HepG2 (cell line): Measurements from ENCODE around the gene BCAS1. TPM values are rescaled to one million over a fixed set of nuclear protein-coding genes. Genes with fewer than 3 reads are reported as not detected.

ENCODE experiments used
- ATAC-seq: fragments of 200-7000 bp; cut with Tn5 transposase; 3 replicates; pipeline ENCODE4 v1.9.1; 2020; ENCODE audit warnings: mild to moderate bottlenecking, moderate library complexity
- BruUV-seq: library from RNA; stranded (reverse); fragments of 400-500 nt; replicated peaks from 2 replicates; lab custom pipeline; 2021; lab: Mats Ljungman, UMichigan
- CTCF ChIA-PET: fragments of 300-600 bp; formaldehyde crosslinking; extraction: SDS; loops from one replicate; lab custom pipeline; 2021; ENCODE audit warnings: low total read pairs, inconsistent platforms, low intra/inter-chr PET ratio; lab: Yijun Ruan, JAX
- POLR2A ChIA-PET: fragments of 350-600 bp; sonication (Branson Sonifier 250); formaldehyde crosslinking; loops from one replicate; lab custom pipeline; 2020; ENCODE audit warnings: antibody characterized with exemption, inconsistent platforms; lab: Yijun Ruan, JAX
- DNase-seq: peaks from one replicate; pipeline ENCODE4 v3.0.0-alpha.2; 2015; ENCODE audit warnings: low spot score
- FAIRE-seq: peaks from 3 replicates; lab custom pipeline; 2011; peaks lifted over from hg19 to GRCh38; lab: Jason Lieb, UNC
- H2AFZ ChIP-seq: one replicate; pipeline ENCODE4 v1.6.1; 2011; ENCODE audit warnings: low read length, inconsistent platforms
- H3K27ac ChIP-seq: fragments of 300-600 bp; 3 replicates; pipeline ENCODE4 v1.8.0; 2011; ENCODE audit warnings: mixed run types, mild to moderate bottlenecking, mixed read lengths, low read length, inconsistent platforms; ENCODE audit not compliant: insufficient read depth; ENCODE audit errors: extremely low read length
- H3K27me3 ChIP-seq, 2 experiments: fragments of 200-600 bp in 1 of 2; 2 replicates in 1 of 2; 3 replicates in 1 of 2; pipeline versions ENCODE4 v1.6.0 to v1.8.0; 2011; ENCODE audit warnings: low read length in 2 of 2, mild to moderate bottlenecking in 2 of 2, moderate library complexity in 2 of 2, inconsistent platforms in 1 of 2; ENCODE audit not compliant: insufficient read depth in 2 of 2, control insufficient read depth in 1 of 2
- H3K36me3 ChIP-seq, 2 experiments: fragments of 200-600 bp in 1 of 2; replicated peaks in 1 of 2; 2 replicates in 1 of 2; 3 replicates in 1 of 2; pipeline versions ENCODE4 v1.5.1 to v1.8.0; 2011; ENCODE audit warnings: low read length in 2 of 2, inconsistent platforms in 1 of 2; ENCODE audit not compliant: insufficient read depth in 2 of 2, control insufficient read depth in 1 of 2
- H3K4me1 ChIP-seq: 2 replicates; pipeline ENCODE4 v1.5.1; 2012; ENCODE audit warnings: low read length, inconsistent platforms; ENCODE audit not compliant: insufficient read depth
- H3K4me2 ChIP-seq: 2 replicates; pipeline ENCODE4 v1.6.0; 2011; ENCODE audit warnings: low read depth, low read length, inconsistent platforms
- H3K4me3 ChIP-seq, 3 experiments: fragments of 200-600 bp in 1 of 3; sonication (generic), shearing (Covaris generic) in 1 of 3; replicated peaks in 1 of 3; 2 replicates each; pipeline ENCODE4 v1.5.1; 2011 to 2016; ENCODE audit warnings: low read length in 3 of 3, inconsistent platforms in 2 of 3, low read depth in 2 of 3, mild to moderate bottlenecking in 2 of 3, control low read depth in 1 of 3, mixed read lengths in 1 of 3; ENCODE audit not compliant: insufficient read depth in 1 of 3
- H3K79me2 ChIP-seq: one replicate; pipeline ENCODE4 v1.6.1; 2011; ENCODE audit warnings: low read length, inconsistent platforms; ENCODE audit not compliant: insufficient read depth
- H3K9ac ChIP-seq: 2 replicates; pipeline ENCODE4 v1.6.0; 2011; ENCODE audit warnings: mild to moderate bottlenecking, low read depth, low read length, inconsistent platforms; ENCODE audit not compliant: insufficient read depth
- H3K9me3 ChIP-seq: 2 replicates; pipeline ENCODE4 v1.5.1; 2012; ENCODE audit warnings: mild to moderate bottlenecking, low read length
- H4K20me1 ChIP-seq: 2 replicates; pipeline ENCODE4 v1.6.0; 2011; ENCODE audit warnings: inconsistent platforms, mild to moderate bottlenecking, low read length, moderate library complexity; ENCODE audit not compliant: insufficient read depth
- ZBTB7A ChIP-seq: sonication (generic); formaldehyde crosslinking; IDR thresholded peaks from 2 replicates; pipeline ENCODE4 v1.8.0; 2022; ENCODE audit warnings: mild to moderate bottlenecking, missing genetic modification reagents
- ZNF441 ChIP-seq: sonication (generic); formaldehyde crosslinking; IDR thresholded peaks from 2 replicates; pipeline ENCODE4 v1.7.0; 2021; ENCODE audit warnings: missing genetic modification reagents, borderline replicate concordance
- WGBS: methylation state at CpG from one replicate; pipeline ENCODE4 v1.1.6; 2017; ENCODE audit warnings: low lambda C conversion rate; 5-methylcytosine and 5-hydroxymethylcytosine counted together
- in situ Hi-C: cut with HindIII; loops from 2 replicates; pipeline ENCODE4 v1.10.0; 2017; ENCODE audit warnings: low pct_unique_long_range_greater_than_20kb; ENCODE audit not compliant: extremely low pct_ligation_motif_present
- intact Hi-C: fragments of 100-400 bp; cut with micrococcal nuclease; formaldehyde crosslinking; loops from one replicate; pipeline ENCODE4 v1.10.0; 2022; ENCODE audit not compliant: unreplicated experiment
- polyA plus RNA-seq, 8 experiments: library from polyadenylated mRNA; depleted of rRNA in 3 of 8; stranded (reverse) in 7 of 8; unstranded in 1 of 8; fragments of >200 nt; fragmentation: Illumina TruSeq in 4 of 8; extraction: Trizol in 4 of 8; gene quantifications; 2 replicates each; pipeline versions ENCODE4 v1.2.1 to v1.2.3, GENCODE V29; 2011 to 2016; ENCODE audit warnings: low read depth in 4 of 8, missing spikeins in 1 of 8, mixed read lengths in 1 of 8; ENCODE audit not compliant: insufficient read depth in 1 of 8
- total RNA-seq, 5 experiments: library from RNA; depleted of rRNA; stranded (reverse); fragments of >200 nt; fragmentation: Illumina TruSeq; extraction: Trizol; gene quantifications; 2 replicates each; pipeline ENCODE4 v1.2.3, GENCODE V29; 2016; ENCODE audit warnings: low read depth in 1 of 5
- TF ChIP-seq, protein P1 (sequence below): sonication (generic); formaldehyde crosslinking; IDR thresholded peaks from 2 replicates; pipeline ENCODE4 v1.9.0; 2021; ENCODE audit warnings: mild to moderate bottlenecking, missing genetic modification reagents

Gene BCAS1
- total and polyA plus RNA-seq, 2 of the 13 experiments (the other 11 are each of a cell fraction or from before 2014, with no cell fraction given), result 0.55 to 0.91 TPM

DNA sequence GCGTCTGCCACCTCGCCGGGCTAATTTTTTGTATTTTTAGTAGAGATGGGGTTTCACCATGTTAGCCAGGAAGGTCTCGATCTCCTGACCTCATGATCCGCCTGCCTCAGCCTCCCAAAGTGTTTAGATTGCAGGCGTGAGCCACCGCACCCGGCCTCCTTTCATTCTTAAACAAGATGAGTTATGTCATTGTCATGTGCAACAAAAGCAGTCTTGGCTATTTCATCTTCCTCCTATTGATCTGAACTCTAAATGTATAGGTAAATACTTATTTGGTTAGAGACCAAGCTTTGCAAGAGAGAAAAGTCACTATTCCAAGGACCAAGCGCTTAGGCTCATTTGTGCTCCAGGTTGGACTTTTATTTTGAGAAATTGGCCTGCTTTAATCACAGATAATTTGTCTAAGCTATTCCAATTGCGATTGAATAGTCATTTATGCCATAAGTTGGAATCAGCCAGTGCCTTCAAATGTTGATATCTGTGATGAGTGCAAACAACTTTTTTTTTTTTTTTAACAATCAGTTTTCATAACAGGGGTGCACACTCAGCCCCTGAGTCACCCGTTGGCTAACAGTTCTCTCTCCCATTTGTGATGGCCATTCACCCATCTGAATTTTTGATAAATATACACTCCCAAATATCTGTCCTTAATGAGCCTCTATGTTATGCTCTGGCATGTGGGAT, 167.3 kb downstream of the BCAS1 start (continued):
- TF ChIP-seq, protein P1, sequence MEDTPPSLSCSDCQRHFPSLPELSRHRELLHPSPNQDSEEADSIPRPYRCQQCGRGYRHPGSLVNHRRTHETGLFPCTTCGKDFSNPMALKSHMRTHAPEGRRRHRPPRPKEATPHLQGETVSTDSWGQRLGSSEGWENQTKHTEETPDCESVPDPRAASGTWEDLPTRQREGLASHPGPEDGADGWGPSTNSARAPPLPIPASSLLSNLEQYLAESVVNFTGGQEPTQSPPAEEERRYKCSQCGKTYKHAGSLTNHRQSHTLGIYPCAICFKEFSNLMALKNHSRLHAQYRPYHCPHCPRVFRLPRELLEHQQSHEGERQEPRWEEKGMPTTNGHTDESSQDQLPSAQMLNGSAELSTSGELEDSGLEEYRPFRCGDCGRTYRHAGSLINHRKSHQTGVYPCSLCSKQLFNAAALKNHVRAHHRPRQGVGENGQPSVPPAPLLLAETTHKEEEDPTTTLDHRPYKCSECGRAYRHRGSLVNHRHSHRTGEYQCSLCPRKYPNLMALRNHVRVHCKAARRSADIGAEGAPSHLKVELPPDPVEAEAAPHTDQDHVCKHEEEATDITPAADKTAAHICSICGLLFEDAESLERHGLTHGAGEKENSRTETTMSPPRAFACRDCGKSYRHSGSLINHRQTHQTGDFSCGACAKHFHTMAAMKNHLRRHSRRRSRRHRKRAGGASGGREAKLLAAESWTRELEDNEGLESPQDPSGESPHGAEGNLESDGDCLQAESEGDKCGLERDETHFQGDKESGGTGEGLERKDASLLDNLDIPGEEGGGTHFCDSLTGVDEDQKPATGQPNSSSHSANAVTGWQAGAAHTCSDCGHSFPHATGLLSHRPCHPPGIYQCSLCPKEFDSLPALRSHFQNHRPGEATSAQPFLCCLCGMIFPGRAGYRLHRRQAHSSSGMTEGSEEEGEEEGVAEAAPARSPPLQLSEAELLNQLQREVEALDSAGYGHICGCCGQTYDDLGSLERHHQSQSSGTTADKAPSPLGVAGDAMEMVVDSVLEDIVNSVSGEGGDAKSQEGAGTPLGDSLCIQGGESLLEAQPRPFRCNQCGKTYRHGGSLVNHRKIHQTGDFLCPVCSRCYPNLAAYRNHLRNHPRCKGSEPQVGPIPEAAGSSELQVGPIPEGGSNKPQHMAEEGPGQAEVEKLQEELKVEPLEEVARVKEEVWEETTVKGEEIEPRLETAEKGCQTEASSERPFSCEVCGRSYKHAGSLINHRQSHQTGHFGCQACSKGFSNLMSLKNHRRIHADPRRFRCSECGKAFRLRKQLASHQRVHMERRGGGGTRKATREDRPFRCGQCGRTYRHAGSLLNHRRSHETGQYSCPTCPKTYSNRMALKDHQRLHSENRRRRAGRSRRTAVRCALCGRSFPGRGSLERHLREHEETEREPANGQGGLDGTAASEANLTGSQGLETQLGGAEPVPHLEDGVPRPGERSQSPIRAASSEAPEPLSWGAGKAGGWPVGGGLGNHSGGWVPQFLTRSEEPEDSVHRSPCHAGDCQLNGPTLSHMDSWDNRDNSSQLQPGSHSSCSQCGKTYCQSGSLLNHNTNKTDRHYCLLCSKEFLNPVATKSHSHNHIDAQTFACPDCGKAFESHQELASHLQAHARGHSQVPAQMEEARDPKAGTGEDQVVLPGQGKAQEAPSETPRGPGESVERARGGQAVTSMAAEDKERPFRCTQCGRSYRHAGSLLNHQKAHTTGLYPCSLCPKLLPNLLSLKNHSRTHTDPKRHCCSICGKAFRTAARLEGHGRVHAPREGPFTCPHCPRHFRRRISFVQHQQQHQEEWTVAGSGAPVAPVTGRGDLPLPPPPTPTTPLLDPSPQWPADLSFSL (CRISPR knock-in tag), result no peak

DNA sequence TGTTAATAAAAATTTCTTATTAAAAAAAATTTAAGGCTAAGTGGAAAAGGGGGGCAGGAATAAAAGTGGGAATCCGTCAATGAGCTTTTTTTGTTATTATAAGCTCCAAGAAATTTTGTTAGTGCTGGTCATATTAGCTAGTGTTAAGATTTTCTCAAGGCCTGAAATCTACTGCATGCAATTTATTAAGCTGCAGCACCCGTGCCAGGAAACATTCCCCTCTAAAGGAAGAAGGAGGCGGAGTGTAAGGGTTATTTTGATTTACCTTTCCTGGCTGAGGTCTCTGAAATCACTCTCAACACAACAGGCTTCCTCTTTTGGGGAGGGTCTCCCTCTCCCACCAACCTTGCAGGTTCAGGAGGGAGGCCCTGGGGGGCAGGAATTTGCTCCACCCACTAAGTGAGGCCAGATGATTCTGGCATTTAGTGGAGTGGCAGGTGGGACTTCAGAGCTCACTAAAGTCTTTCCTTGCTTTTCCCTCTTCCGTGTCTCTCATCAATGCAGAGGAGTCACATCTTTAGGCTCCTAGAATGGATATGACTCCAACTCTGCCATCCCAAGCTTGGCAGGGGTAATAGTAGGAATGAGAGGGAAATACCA, 168.8 kb downstream of the BCAS1 start:
- H3K4me3 ChIP-seq, result no peak overlapping the region
- no peaks in the 10 kb centered on the region for H3K36me3 ChIP-seq
- 30% methylated on average over 4 of the region's 4 CpGs for WGBS
- TF ChIP-seq ZBTB7A, result peak; percentile 34; the same call in 1 of the 2 replicates
- TF ChIP-seq ZNF441 (CRISPR knock-in tag), result no peak
- POLR2A ChIA-PET, result interaction anchor here (1.0 kb wide), 1 partner anchor 21 kb away, joined by 3 read pairs; no protein-coding TSS in a partner anchor
- H3K9ac ChIP-seq, result no peak overlapping the region
- no peak overlapping the region for H2AFZ ChIP-seq
- no peaks in the 10 kb centered on the region for H4K20me1 ChIP-seq
- H3K79me2 ChIP-seq, result no peaks in the 10 kb centered on the region
- H3K4me2 ChIP-seq, result no peak overlapping the region
- no peaks in the 10 kb centered on the region for H3K9me3 ChIP-seq
- CTCF ChIA-PET, result no interaction called here
- intact Hi-C loops, result no loop called here
- no peak for ATAC-seq
- H3K27ac ChIP-seq, result no peak overlapping the region
- no peak for FAIRE-seq
- peaks cover 1 to 10% of the 10 kb centered on the region in 2 experiments; a peak in 2 of 5 replicates for H3K27me3 ChIP-seq
- DNase-seq, result no peak
- in situ Hi-C loops, result no loop called here
- peaks cover 34% of the 10 kb centered on the region for H3K4me1 ChIP-seq
- no TSS peak for BruUV-seq
